Mesendoderm (in vitro differentiated cells): ENCODE data around the gene NR3C1. TPM values are rescaled to one million over a fixed set of nuclear protein-coding genes. Genes with fewer than 3 reads are reported as not detected.
A peak's percentile ranks its signal among the peaks of the same experiment; 100 is the strongest.

Experiments
- DNase-seq: peaks from one replicate; pipeline ENCODE4 v3.0.0; 2013
- H2AK5ac ChIP-seq: 2 replicates; pipeline ENCODE4 v1.6.1; 2013; ENCODE audit warnings: low read length, inconsistent platforms
- H2BK120ac ChIP-seq: 2 replicates; pipeline ENCODE4 v1.6.1; 2013; ENCODE audit warnings: low read depth, mild to moderate bottlenecking, low read length, moderate library complexity, mixed read lengths
- H2BK15ac ChIP-seq: replicated peaks from 2 replicates; pipeline ENCODE4 v1.6.1; 2013; ENCODE audit warnings: low read depth, mild to moderate bottlenecking, moderate library complexity
- H2BK5ac ChIP-seq: 2 replicates; pipeline ENCODE4 v1.6.1; 2013; ENCODE audit warnings: low read length, inconsistent platforms
- H3K18ac ChIP-seq: 2 replicates; pipeline ENCODE4 v1.6.1; 2013; ENCODE audit warnings: mild to moderate bottlenecking, low read length, mixed read lengths
- H3K23ac ChIP-seq: one replicate; pipeline ENCODE4 v1.6.1; 2013; ENCODE audit warnings: low read length
- H3K27ac ChIP-seq: 2 replicates; pipeline ENCODE4 v1.5.1; 2013; ENCODE audit warnings: low read depth, mild to moderate bottlenecking, inconsistent platforms, low read length, moderate library complexity
- H3K27me3 ChIP-seq: 2 replicates; pipeline ENCODE4 v1.6.1; 2013; ENCODE audit warnings: low read length, control low read depth, mild to moderate bottlenecking, inconsistent platforms; ENCODE audit not compliant: insufficient read depth, poor library complexity
- H3K36me3 ChIP-seq: 2 replicates; pipeline ENCODE4 v1.6.1; 2013; ENCODE audit warnings: low read length, inconsistent platforms; ENCODE audit not compliant: control insufficient read depth, insufficient read depth
- H3K4ac ChIP-seq: one replicate; pipeline ENCODE4 v1.6.1; 2013; ENCODE audit warnings: low read depth, mild to moderate bottlenecking, low read length, moderate library complexity
- H3K4me1 ChIP-seq: 2 replicates; pipeline ENCODE4 v1.6.1; 2013; ENCODE audit warnings: low read depth, low read length, inconsistent platforms; ENCODE audit not compliant: control insufficient read depth
- H3K4me2 ChIP-seq: 2 replicates; pipeline ENCODE4 v1.6.1; 2013; ENCODE audit warnings: low read length
- H3K4me3 ChIP-seq: 2 replicates; pipeline ENCODE4 v1.5.1; 2013; ENCODE audit warnings: mild to moderate bottlenecking, low read length
- H3K56ac ChIP-seq: one replicate; pipeline ENCODE4 v1.6.1; 2013; ENCODE audit warnings: low read length
- H3K79me1 ChIP-seq: 2 replicates; pipeline ENCODE4 v1.6.1; 2013; ENCODE audit warnings: low read length, inconsistent platforms
- H3K79me2 ChIP-seq: 2 replicates; pipeline ENCODE4 v1.6.1; 2013; ENCODE audit warnings: mild to moderate bottlenecking, low read length; ENCODE audit not compliant: control insufficient read depth, insufficient read depth
- H3K9ac ChIP-seq: 2 replicates; pipeline ENCODE4 v1.6.1; 2013; ENCODE audit warnings: low read length, inconsistent platforms
- H4K5ac ChIP-seq: one replicate; pipeline ENCODE4 v1.6.1; 2013; ENCODE audit warnings: low read length
- H4K8ac ChIP-seq: one replicate; pipeline ENCODE4 v1.6.1; 2013; ENCODE audit warnings: low read depth, mild to moderate bottlenecking, control low read depth, low read length, moderate library complexity
- WGBS: extraction: QIAGEN DNeasy Blood & Tissue Kit; methylation state at CpG from one replicate; pipeline ENCODE4 v1.1.7; 2013; ENCODE audit warnings: low lambda C conversion rate, missing lambda C conversion rate; ENCODE audit not compliant: insufficient coverage; ENCODE audit errors: extremely low coverage; 5-methylcytosine and 5-hydroxymethylcytosine counted together
- polyA plus RNA-seq, 2 experiments: library from polyadenylated mRNA; stranded (reverse); fragments of 200-250 nt; gene quantifications; one replicate each; pipeline ENCODE4 v1.2.3, GENCODE V29; 2013

Gene NR3C1
- 12.1 TPM for polyA plus RNA-seq (2013, experiment 1 of 2)
- polyA plus RNA-seq (2013, experiment 2 of 2) = 11.5 TPM

- Histone ChIP-seq H3K79me1 (peaks cover 4% of the 10 kb centered on the region), H3K23ac (no peak within 1 kb of the TSS), H2BK15ac (peak within 1 kb of the TSS; percentile 80), H3K36me3 (no peaks in the 10 kb centered on the region), H3K9ac (peak within 1 kb of the TSS; percentile 92), H3K4ac (peak within 1 kb of the TSS; percentile 38), H3K27ac (peak within 1 kb of the TSS; percentile 51), H2BK5ac (no peak within 1 kb of the TSS), H3K4me1 (peaks cover 10% of the 10 kb centered on the region), H2BK120ac (peak within 1 kb of the TSS; percentile 90), H2AK5ac (no peak within 1 kb of the TSS), H4K8ac (no peak within 1 kb of the TSS), H3K4me2 (peak within 1 kb of the TSS; percentile 88), H3K18ac (peak within 1 kb of the TSS; percentile 79), H3K4me3 (peak within 1 kb of the TSS; percentile 75), H3K79me2 (peaks cover 3% of the 10 kb centered on the region), H4K5ac (no peak within 1 kb of the TSS), H3K27me3 (no peaks in the 10 kb centered on the region), H3K56ac (peak within 1 kb of the TSS; percentile 94)
- DNase-seq = peak; percentile 84
- WGBS = no CpG with 5 or more reads among the region's 114 CpGs
These were observed at the start of gene NR3C1 for GRCh38 chr5:143403593-143404415. TSS of gene NR3C1 (minus strand) at chr5:143403686. CDS start at chr5:143400839, 2,847 bp downstream.

DNA sequence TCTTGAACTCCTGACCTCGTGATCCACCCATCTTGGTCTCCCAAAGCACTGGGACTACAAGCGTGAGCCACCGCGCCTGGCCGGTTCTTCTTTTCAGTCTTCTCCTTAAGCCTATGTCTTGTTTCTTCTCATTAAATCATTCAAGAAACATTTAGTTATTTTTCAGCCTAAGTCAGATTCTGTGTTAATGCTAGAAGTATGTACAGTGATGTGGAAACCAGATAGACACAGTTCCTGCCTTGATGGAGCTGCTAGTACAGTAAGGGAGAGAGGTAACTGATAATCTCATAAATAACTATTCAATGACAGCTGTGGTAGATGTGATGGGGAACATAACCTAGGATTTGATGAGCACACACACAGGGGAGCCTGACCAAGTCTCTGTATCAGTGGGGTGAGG lies 46.3 kb upstream of the NR3C1 start:
- no peak overlapping the region for H3K27ac ChIP-seq
- no peak overlapping the region for H4K8ac ChIP-seq
- no peak overlapping the region for H2AK5ac ChIP-seq
- no peak overlapping the region for H3K4me3 ChIP-seq
- H3K4ac ChIP-seq = no peak overlapping the region
- H2BK120ac ChIP-seq = no peak overlapping the region
- H2BK15ac ChIP-seq = no peak overlapping the region
- no peaks in the 10 kb centered on the region for H3K79me1 ChIP-seq
- H3K36me3 ChIP-seq = no peaks in the 10 kb centered on the region
- no peak for DNase-seq
- no CpG with 5 or more reads among the region's 5 CpGs for WGBS
- no peak overlapping the region for H3K23ac ChIP-seq
- no peak overlapping the region for H4K5ac ChIP-seq
- H3K18ac ChIP-seq = no peak overlapping the region
- H3K9ac ChIP-seq = no peak overlapping the region
- H3K4me2 ChIP-seq = no peak overlapping the region
- peaks cover 3% of the 10 kb centered on the region for H3K4me1 ChIP-seq
- H2BK5ac ChIP-seq = no peak overlapping the region
- no peaks in the 10 kb centered on the region for H3K79me2 ChIP-seq
- H3K56ac ChIP-seq = no peak overlapping the region
- H3K27me3 ChIP-seq = no peaks in the 10 kb centered on the region

GRCh38 chr5:143448518-143448917 lies 45.0 kb upstream of the NR3C1 start:
- no peak overlapping the region for H2BK15ac ChIP-seq
- no peak overlapping the region for H4K5ac ChIP-seq
- no peak overlapping the region for H2BK5ac ChIP-seq
- H3K56ac ChIP-seq = no peak overlapping the region
- H3K4ac ChIP-seq = no peak overlapping the region
- no peaks in the 10 kb centered on the region for H3K79me2 ChIP-seq
- H3K4me1 ChIP-seq = peaks cover 3% of the 10 kb centered on the region
- H3K4me3 ChIP-seq = no peak overlapping the region
- H3K18ac ChIP-seq = no peak overlapping the region
- no peaks in the 10 kb centered on the region for H3K79me1 ChIP-seq
- no peak overlapping the region for H3K4me2 ChIP-seq
- H3K23ac ChIP-seq = no peak overlapping the region
- H3K9ac ChIP-seq = no peak overlapping the region
- no peak overlapping the region for H3K27ac ChIP-seq
- DNase-seq = no peak
- no peak overlapping the region for H2AK5ac ChIP-seq
- H3K36me3 ChIP-seq = no peaks in the 10 kb centered on the region
- H2BK120ac ChIP-seq = no peak overlapping the region
- H3K27me3 ChIP-seq = no peaks in the 10 kb centered on the region
- no peak overlapping the region for H4K8ac ChIP-seq

GRCh38 chr5:143447983-143448382 lies 44.5 kb upstream of the NR3C1 start:
- H3K79me2 ChIP-seq = no peaks in the 10 kb centered on the region
- no peak overlapping the region for H3K4ac ChIP-seq
- no peak overlapping the region for H4K8ac ChIP-seq
- peaks cover 3% of the 10 kb centered on the region for H3K4me1 ChIP-seq
- no peak overlapping the region for H3K4me3 ChIP-seq
- no peak overlapping the region for H3K27ac ChIP-seq
- H2BK120ac ChIP-seq = no peak overlapping the region
- no peaks in the 10 kb centered on the region for H3K36me3 ChIP-seq
- H3K23ac ChIP-seq = no peak overlapping the region
- H3K27me3 ChIP-seq = no peaks in the 10 kb centered on the region
- H4K5ac ChIP-seq = no peak overlapping the region
- H2BK5ac ChIP-seq = no peak overlapping the region
- no peak for DNase-seq
- WGBS = no CpG with 5 or more reads among the region's 1 CpG
- no peak overlapping the region for H2BK15ac ChIP-seq
- H2AK5ac ChIP-seq = no peak overlapping the region
- no peaks in the 10 kb centered on the region for H3K79me1 ChIP-seq
- no peak overlapping the region for H3K56ac ChIP-seq
- H3K4me2 ChIP-seq = no peak overlapping the region
- no peak overlapping the region for H3K9ac ChIP-seq
- no peak overlapping the region for H3K18ac ChIP-seq

GRCh38 chr5:143446535-143447226 lies 43.2 kb upstream of the NR3C1 start:
- H3K4me3 ChIP-seq = no peak overlapping the region
- no peaks in the 10 kb centered on the region for H3K79me1 ChIP-seq
- H2AK5ac ChIP-seq = peak overlapping the region; percentile 35
- peak overlapping the region; percentile 17 for H4K5ac ChIP-seq
- peak; percentile 87 for DNase-seq
- H3K23ac ChIP-seq = no peak overlapping the region
- no peak overlapping the region for H3K4me2 ChIP-seq
- H4K8ac ChIP-seq = no peak overlapping the region
- H3K18ac ChIP-seq = no peak overlapping the region
- H3K56ac ChIP-seq = no peak overlapping the region
- no peaks in the 10 kb centered on the region for H3K36me3 ChIP-seq
- H3K27ac ChIP-seq = no peak overlapping the region
- no peak overlapping the region for H2BK120ac ChIP-seq
- H2BK5ac ChIP-seq = no peak overlapping the region
- no peak overlapping the region for H3K4ac ChIP-seq
- no peaks in the 10 kb centered on the region for H3K79me2 ChIP-seq
- WGBS = no CpG with 5 or more reads among the region's 1 CpG
- no peak overlapping the region for H2BK15ac ChIP-seq
- no peaks in the 10 kb centered on the region for H3K27me3 ChIP-seq
- H3K9ac ChIP-seq = no peak overlapping the region
- H3K4me1 ChIP-seq = peaks cover 3% of the 10 kb centered on the region
